OCI-LY3 (cell line): ENCODE data around the gene PLAAT1.

ENCODE experiments used
- EZH2phosphoT487 ChIP-seq: fragments of 200-600 bp; shearing (Covaris generic); IDR thresholded peaks from 2 replicates; pipeline ENCODE4 v1.6.1; 2018; ENCODE audit warnings: antibody characterized with exemption, mixed run types, low read depth
- TF ChIP-seq, protein P1 (sequence below): fragments of 200-600, 300-600 bp; sonication (generic); IDR thresholded peaks from 2 replicates; pipeline ENCODE4 v1.5.1; 2014; ENCODE audit warnings: antibody characterized with exemption, low read length, low read depth

- TF ChIP-seq, protein P1, sequence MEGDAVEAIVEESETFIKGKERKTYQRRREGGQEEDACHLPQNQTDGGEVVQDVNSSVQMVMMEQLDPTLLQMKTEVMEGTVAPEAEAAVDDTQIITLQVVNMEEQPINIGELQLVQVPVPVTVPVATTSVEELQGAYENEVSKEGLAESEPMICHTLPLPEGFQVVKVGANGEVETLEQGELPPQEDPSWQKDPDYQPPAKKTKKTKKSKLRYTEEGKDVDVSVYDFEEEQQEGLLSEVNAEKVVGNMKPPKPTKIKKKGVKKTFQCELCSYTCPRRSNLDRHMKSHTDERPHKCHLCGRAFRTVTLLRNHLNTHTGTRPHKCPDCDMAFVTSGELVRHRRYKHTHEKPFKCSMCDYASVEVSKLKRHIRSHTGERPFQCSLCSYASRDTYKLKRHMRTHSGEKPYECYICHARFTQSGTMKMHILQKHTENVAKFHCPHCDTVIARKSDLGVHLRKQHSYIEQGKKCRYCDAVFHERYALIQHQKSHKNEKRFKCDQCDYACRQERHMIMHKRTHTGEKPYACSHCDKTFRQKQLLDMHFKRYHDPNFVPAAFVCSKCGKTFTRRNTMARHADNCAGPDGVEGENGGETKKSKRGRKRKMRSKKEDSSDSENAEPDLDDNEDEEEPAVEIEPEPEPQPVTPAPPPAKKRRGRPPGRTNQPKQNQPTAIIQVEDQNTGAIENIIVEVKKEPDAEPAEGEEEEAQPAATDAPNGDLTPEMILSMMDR: no peak
- no peak for TF ChIP-seq EZH2phosphoT487
Measured at GRCh38 chr3:193211984-193212383, 29.0 kb upstream of the PLAAT1 start.
